Spinal cord (tissue), 10 donors: ENCODE measurements around the gene MB. TPM values are rescaled to one million over a fixed set of nuclear protein-coding genes. Genes with fewer than 3 reads are reported as not detected.

ENCODE experiments used
- DNase-seq, 6 donors: peaks; one replicate each; pipeline versions ENCODE4 v3.0.0 to v3.0.0-alpha.2; 2013 to 2015; ENCODE audit warnings: low spot score in 6 of 6, low read depth in 4 of 6
- H3K27ac ChIP-seq: one replicate; pipeline ENCODE4 v1.5.1; 2013; ENCODE audit warnings: low read depth, low read length, control low read depth
- H3K27me3 ChIP-seq: one replicate; pipeline ENCODE4 v1.6.1; 2013; ENCODE audit warnings: low read length; ENCODE audit not compliant: control insufficient read depth, insufficient read depth
- H3K36me3 ChIP-seq: one replicate; pipeline ENCODE4 v1.6.1; 2013; ENCODE audit warnings: low read length; ENCODE audit not compliant: control insufficient read depth, insufficient read depth
- H3K4me1 ChIP-seq: one replicate; pipeline ENCODE4 v1.6.1; 2013; ENCODE audit warnings: low read length; ENCODE audit not compliant: control insufficient read depth, insufficient read depth
- H3K4me3 ChIP-seq: one replicate; pipeline ENCODE4 v1.5.1; 2013; ENCODE audit warnings: low read depth, low read length, control low read depth
- H3K9me3 ChIP-seq: one replicate; pipeline ENCODE4 v1.6.1; 2013; ENCODE audit warnings: low read length; ENCODE audit not compliant: control insufficient read depth, insufficient read depth
- WGBS: methylation state at CpG from one replicate; pipeline ENCODE4 v1.1.5; 2013; ENCODE audit warnings: missing lambda C conversion rate; ENCODE audit not compliant: insufficient coverage; 5-methylcytosine and 5-hydroxymethylcytosine counted together
- polyA plus RNA-seq, 2 donors: library from polyadenylated mRNA; unstranded; fragments of 120-200 nt; gene quantifications; one replicate each; pipeline ENCODE4 v1.2.1, GENCODE V29; 2013; ENCODE audit not compliant: insufficient read length in 2 of 2
- total RNA-seq, 2 donors: library from RNA; depleted of rRNA in 1 of 2; stranded (reverse); fragments of 120-200 nt in 1 of 2; fragments of >200 nt in 1 of 2; gene quantifications; one replicate each; pipeline versions ENCODE4 v1.2.3 to v1.2.4, GENCODE V29; 2013 to 2014
- donor health status: healthy.

Gene MB
- total and polyA plus RNA-seq, 4 donors = 0.41 to 1.8 (median 0.64) TPM

GRCh38 chr22:35558719-35559118, 58.4 kb downstream of the MB start:
- Histone ChIP-seq H3K36me3 (no peaks in the 10 kb centered on the region), H3K4me1 (peaks cover 13% of the 10 kb centered on the region), H3K27me3 (no peaks in the 10 kb centered on the region), H3K27ac (no peak overlapping the region), H3K9me3 (no peaks in the 10 kb centered on the region), H3K4me3 (no peak overlapping the region)
- WGBS = 98% methylated on average over 3 of the region's 3 CpGs
- no peak for DNase-seq

GRCh38 chr22:35558031-35558430, 59.1 kb downstream of the MB start:
- H3K9me3 ChIP-seq = no peaks in the 10 kb centered on the region
- 100% methylated on average over 3 of the region's 5 CpGs for WGBS
- no peaks in the 10 kb centered on the region for H3K36me3 ChIP-seq
- H3K27ac ChIP-seq = no peak overlapping the region
- H3K4me1 ChIP-seq = peaks cover 13% of the 10 kb centered on the region
- no peak for DNase-seq
- H3K27me3 ChIP-seq = no peaks in the 10 kb centered on the region
- H3K4me3 ChIP-seq = no peak overlapping the region

Other genes with a start within 250 kb of the MB start
- gene HMOX1, start 236.2 kb downstream of the MB start, total RNA-seq = 10 to 100 TPM in 1 of 2 donors, 1 to 10 TPM in 1; 8.6 to 16.5 TPM
- gene HMOX1, start 236.2 kb downstream of the MB start, polyA plus RNA-seq = 10 to 100 TPM; 13.0 to 15.7 TPM
- 10 to 100 TPM; 25.4 to 28.2 TPM for gene MCM5, start 217.2 kb downstream of the MB start, total RNA-seq
- gene MCM5, start 217.2 kb downstream of the MB start, polyA plus RNA-seq = 10 to 100 TPM; 36.7 to 37.2 TPM
- 1 to 10 TPM in 1 of 2 donors, under 1 TPM in 1; 0.77 to 2.3 TPM for gene RASD2, start 76.5 kb downstream of the MB start, total RNA-seq
- 10 to 100 TPM; 11.8 to 12.0 TPM for gene RASD2, start 76.5 kb downstream of the MB start, polyA plus RNA-seq
- gene APOL6, start 31.1 kb upstream of the MB start, total RNA-seq = 10 to 100 TPM; 10.1 to 10.7 TPM
- 1 to 10 TPM; 1.4 to 1.8 TPM for gene APOL6, start 31.1 kb upstream of the MB start, polyA plus RNA-seq
- gene APOL5, start 100.5 kb upstream of the MB start, total RNA-seq = under 1 TPM in 1 of 2 donors, not detected in 1; 0.39 TPM
- not detected for gene APOL5, start 100.5 kb upstream of the MB start, polyA plus RNA-seq